NCI-H146 (cell line): ENCODE measurements around the gene SF3B2.
A peak's percentile ranks its signal among the peaks of the same experiment; 100 is the strongest.
"Not testable (repeated sequence)": the region's sequence is repeated elsewhere in the genome, so short reads cannot be mapped to it uniquely, and the experiment has no call there.

Source experiments
- DNase-seq: peaks from one replicate; lab custom pipeline; 2025; lab: John Stamatoyannopoulos, UW

Gene SF3B2

DNA sequence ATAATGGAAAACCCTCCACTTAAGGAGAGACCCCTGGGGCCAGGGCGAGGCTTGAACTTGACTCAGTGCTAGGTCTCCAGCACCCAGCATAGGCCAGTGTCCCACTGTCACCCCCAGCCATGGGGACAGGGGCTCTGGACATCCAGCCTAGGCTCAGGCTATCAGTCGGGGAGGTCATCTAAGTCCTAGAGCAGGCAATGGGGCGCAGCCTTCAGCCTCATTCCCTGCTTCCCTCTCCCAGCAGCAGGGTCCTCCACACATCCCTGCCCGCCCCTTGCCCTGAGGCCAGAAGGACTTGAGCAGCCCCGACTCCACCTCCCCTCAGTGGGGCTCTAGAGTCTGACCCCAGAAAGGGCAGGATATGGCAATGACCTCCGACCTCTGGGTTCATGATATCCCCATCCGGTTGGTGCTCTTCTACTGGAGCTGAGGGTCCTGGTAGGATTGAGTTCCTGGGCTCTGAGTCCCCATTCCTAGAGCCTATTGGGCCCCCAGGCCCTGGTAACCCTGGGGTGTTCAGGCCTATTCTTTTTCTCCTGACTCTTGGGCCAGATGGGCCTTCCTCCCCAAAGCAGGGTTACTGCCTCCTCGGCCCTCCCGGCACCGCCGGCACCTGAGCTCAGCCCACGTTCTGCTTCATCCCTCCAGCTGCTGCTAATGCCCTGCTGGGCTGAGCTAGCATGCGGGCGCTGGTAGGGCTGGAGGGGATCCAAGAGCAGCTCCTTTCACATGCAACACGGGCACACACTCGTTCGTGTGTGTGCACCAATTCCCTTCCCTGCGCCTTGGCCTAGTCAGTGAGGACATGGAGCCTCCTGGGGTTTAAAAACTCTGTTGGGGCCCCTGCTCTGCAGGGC lies 36.0 kb upstream of the SF3B2 start:
- no peak for DNase-seq

GRCh38 chr11:66016793-66017177 lies 35.4 kb upstream of the SF3B2 start:
- no peak for DNase-seq

DNA sequence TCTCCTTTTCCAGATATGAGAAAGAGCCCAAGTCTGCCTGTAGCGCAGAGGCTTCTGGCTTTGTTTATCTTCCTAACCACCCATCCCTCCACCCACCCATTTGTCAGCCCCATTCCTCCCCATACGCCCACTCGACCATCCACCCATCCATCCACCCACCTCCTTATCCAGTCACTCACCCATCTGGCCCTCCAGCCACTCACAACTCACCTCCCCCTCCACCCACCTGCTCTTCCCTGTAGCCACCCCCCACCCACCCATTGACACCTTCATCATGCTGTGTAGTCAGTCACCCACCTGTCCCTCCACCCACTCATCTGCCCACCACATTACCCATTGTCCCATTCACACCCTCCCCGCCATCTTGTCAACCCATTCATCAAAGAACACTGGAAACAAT lies 34.8 kb upstream of the SF3B2 start:
- DNase-seq, result peak; percentile 14

GRCh38 chr11:66020212-66020611 lies 32.0 kb upstream of the SF3B2 start:
- DNase-seq, result no peak

DNA sequence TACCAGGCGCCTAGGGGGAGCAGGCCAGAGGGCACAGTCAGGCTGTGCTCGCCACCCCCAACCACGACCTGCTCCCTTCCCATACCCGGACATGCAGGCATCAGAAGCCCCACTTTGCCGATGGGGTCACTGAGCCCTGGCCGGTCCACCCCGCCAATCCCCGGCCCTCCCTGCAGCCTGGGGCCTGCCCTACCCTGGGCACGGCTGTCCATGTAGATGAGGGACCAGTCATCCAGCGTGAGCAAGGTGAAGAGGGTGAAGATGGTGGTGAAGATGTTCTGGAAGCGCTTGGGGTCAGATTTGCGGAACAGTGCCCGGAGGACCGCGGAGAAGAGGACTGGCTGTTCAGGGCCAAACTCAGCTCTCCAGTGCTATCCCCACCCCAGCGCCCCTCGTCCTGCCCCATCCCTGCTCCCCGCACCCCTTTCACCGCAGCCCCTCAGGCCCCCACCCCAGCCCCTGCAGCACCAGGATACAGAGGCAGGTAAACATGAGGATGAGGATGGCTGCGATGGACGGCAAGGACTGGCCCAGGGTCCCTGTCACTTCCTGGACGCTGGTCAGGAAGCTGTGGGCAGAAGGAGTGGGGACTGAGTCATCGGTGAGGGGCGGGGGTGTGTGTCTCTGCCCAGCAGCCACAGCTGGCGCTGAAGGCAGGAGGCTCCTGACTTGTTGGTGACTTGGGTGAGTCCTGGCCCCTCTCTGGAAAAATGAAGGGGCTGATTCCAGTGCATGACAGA lies 31.4 kb upstream of the SF3B2 start:
- DNase-seq, result no peak

- peak; percentile 68 for DNase-seq
Observed at GRCh38 chr11:66022401-66023185, 29.6 kb upstream of the SF3B2 start.

- not testable (repeated sequence) for DNase-seq
Observed at GRCh38 chr11:66023186-66023440, 29.1 kb upstream of the SF3B2 start.

GRCh38 chr11:66026017-66026529 lies 26.1 kb upstream of the SF3B2 start, which contains the start of gene CATSPER1:
Gene CATSPER1 (minus strand): TSS chr11:66026479. CDS start chr11:66026379, 100 bp downstream.
- DNase-seq, result no peak

GRCh38 chr11:66032957-66033735 lies 19.0 kb upstream of the SF3B2 start:
- DNase-seq, result no peak

DNA sequence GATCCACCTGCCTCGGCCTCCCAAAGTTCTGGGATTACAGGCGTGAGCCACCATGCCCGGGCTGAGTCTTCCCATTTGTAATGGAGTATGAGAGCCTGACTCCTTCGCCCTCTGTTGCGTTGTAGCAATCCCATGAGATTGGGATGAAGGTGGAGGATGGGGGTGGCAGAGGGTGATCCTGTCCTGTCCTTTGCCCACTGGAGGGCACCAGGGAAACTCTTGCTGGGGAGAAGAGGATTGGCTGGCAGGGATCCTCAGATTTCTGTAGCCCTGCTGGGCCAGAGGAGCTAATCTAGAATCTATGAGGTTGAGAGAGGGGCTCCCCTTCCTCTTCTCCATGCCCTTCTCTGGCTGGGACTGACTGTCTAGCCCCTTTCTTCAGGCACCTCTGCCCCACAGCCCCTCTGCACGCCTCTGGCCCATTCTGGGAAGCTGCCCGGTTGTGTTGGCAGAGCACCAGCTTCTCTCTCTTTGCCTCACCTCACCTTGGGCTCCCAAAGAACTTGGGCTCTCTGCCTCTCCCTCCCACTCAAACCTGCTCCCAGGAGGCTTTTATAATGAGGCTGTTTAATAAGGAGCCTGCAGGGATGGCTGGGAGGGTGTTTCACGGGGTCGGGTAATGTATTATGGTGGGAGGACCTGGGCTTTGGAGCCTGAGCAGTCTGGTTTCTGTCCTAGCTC lies 16.4 kb upstream of the SF3B2 start:
- DNase-seq, result no peak

GRCh38 chr11:66036334-66036710 lies 15.8 kb upstream of the SF3B2 start:
- no peak for DNase-seq

DNA sequence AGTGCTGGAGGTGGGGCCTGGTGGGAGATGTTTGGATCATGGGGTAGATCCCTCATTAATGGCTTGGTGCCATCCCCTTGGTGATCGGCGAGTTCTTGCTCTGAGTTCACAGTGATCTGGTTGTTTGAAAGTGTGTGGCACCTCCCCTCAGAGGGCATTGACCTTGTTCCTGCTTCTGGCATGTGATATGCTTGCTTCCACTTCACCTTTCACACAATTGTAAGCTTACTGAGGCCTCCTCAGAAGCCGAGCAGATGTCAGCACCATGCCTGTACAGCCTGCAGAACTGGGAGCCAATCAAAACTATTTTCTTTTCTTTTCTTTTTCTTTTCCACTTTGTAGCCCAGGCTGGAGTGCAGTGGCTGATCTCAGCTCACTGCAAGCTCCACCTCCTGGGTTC lies 14.8 kb upstream of the SF3B2 start:
- DNase-seq, result no peak

DNA sequence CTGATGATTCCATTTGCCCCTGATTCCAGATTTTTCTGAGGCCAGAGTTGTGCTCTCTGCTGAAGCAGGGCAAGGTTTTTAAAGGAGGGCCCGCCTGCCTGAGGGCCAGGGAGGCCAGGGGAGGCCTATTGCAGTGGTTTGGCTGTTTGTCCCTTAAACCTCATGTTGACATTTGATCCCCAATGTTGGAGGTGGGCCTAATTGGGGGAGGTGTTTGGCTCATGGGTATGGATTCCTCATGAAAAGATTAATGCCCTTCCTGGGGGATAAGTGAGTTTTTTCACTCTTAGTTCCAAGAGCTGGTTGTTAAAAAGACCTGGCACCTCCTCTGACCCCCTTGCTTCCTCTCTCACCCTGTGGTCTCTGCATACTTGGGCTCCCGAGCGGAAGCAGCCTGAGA lies 12.4 kb upstream of the SF3B2 start:
- DNase-seq, result no peak

DNA sequence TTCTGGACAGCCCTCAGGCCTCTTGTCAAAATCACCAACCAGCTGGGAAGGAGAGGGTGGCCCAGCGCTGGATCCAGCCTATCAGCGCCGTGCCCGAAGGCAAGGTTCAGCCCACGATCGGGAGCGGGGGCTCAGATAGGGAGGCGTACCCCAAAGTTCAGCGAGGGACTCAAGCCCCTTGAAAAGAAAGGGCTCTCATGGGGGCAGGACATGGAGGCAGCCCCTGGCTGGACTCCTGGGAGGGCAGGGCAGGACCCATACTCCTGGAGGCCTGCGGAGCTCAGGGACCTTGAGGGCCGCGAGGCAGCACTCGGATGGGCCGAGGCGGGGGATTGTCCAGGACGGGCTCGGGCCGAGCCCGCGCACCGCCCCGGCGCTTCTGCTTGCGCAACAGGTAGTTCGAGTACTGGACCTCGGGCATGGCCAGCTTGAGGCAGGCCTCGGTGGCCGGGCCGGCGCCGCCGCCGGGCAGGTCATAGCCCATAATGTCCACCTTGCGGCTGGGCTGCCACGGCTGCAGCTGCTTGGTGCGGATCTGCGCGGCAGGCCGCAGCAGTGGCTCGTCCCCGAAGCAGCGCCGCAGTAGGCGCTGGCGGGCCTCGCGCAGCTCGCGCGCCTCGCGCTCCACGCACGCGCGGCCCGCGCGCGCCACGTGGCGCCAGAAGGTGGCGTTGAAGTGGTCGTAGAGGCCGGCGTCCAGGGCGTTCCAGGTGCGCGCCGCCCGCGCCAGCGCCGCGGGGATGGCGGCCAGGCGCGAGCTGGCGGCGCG lies 9.8 kb upstream of the SF3B2 start:
- DNase-seq, result no peak

DNA sequence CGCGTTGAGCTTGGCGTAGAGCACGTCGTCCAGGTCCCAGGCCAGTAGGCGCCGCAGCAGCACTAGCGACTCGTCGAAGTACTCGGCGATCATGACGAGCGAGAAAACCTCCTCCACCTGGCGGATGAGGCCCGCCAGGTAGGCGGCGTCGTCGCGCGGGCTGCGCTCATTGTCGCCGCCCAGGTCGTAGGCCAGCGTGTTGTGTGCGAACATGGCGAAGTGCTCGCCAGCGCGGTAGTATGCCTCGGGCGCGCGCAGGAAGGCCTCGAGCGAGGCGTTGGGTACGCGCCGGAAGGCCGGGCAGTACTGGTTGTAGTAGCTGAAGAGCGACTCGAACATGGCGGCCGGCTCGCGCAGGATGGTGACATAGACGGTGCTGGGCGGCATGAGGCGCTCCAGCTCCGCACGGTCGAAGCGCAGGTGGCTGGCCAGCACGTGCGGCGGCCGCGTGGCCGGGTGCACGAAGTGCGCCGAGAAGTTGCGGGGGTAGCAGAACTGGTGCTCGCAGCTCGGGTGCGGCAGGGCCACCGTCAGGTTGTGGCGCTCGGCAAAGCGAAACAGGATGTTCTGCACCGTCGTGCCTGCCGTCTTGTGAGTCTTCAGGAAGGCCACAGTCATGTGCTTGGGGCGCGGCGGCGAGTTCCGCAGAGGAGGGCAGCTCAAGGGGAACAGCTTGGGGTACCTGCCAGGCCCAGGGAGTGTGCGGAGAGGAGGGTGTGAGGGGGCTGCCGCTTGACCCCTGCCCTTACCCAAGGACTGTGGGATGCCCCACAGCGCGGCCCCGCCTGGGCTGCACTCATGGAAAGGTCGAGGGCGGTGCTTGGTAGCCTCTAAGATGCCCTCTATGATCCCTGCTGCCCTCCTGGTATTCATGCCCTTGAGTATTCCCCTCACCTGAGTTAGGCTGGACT lies 8.9 kb upstream of the SF3B2 start:
- DNase-seq, result no peak

DNA sequence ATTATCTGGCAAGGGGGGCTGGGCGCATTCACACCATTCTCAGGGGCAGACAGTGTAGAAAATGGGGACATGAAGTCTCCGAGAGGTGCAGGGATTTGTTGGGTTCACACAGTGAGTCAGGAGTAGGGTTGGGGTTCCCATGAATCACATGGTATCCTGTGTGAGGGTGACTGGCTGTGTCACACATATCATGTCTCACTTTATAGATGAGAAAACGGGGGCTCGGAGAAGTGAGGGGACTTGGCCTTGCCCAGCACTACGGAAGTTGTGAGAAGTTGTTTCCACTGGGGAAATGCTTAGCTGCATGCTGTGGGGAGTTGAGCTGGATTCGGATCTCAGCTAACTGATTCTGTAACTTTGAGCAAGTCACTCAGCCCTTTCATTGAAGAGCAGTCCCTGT lies 7.4 kb upstream of the SF3B2 start:
- DNase-seq, result no peak

- DNase-seq, result peak; percentile 87
Observed at GRCh38 chr11:66045177-66045639, 7.0 kb upstream of the SF3B2 start.

GRCh38 chr11:66046901-66047300 lies 5.3 kb upstream of the SF3B2 start:
- no peak for DNase-seq
